Keratinocyte (primary cell): Measurements from ENCODE around the gene APELA.

Experiments used
- EZH2 ChIP-seq: IDR thresholded peaks from one replicate; pipeline ENCODE4 v1.6.1; 2012; ENCODE audit warnings: inconsistent platforms, mild to moderate bottlenecking, low read length, moderate library complexity
- TF ChIP-seq, protein P1 (sequence below), 3 experiments: IDR thresholded peaks in 1 of 3; conservative IDR thresholded peaks in 1 of 3; optimal IDR thresholded peaks in 1 of 3; 2 replicates in 2 of 3; 3 replicates in 1 of 3; pipeline versions ENCODE3 to v1.5.1; 2011; ENCODE audit warnings: low read length in 3 of 3, mild to moderate bottlenecking in 3 of 3, moderate library complexity in 2 of 3, control low read depth in 1 of 3, inconsistent platforms in 1 of 3; ENCODE audit not compliant: insufficient read depth in 2 of 3; ENCODE audit errors: extremely low read depth in 1 of 3

DNA sequence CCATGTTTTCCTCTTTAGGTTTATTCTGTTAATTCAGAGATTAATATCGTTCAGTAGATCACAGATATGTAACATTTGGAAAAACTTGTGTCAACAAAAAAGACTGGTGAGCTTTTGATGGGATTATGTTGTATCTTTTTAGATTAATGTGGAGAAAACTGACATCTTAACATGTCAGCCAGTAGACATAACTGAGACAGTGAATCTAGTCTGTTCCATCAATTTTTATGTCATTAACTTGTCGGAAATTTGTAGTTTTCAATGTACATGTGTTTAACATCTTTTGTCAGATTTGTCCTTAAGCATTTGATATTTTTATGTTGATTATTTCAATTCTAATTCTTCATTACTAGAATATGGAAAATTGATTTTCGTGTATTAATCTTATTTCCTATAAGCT, 42.0 kb downstream of the APELA start:
- TF ChIP-seq EZH2, result no peak
- TF ChIP-seq, protein P1, sequence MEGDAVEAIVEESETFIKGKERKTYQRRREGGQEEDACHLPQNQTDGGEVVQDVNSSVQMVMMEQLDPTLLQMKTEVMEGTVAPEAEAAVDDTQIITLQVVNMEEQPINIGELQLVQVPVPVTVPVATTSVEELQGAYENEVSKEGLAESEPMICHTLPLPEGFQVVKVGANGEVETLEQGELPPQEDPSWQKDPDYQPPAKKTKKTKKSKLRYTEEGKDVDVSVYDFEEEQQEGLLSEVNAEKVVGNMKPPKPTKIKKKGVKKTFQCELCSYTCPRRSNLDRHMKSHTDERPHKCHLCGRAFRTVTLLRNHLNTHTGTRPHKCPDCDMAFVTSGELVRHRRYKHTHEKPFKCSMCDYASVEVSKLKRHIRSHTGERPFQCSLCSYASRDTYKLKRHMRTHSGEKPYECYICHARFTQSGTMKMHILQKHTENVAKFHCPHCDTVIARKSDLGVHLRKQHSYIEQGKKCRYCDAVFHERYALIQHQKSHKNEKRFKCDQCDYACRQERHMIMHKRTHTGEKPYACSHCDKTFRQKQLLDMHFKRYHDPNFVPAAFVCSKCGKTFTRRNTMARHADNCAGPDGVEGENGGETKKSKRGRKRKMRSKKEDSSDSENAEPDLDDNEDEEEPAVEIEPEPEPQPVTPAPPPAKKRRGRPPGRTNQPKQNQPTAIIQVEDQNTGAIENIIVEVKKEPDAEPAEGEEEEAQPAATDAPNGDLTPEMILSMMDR (optimal IDR thresholded peaks at IDR 0.05 in 1 of 3, IDR thresholded peaks at IDR 0.05 in 1 of 3, conservative IDR thresholded peaks at IDR 0.05 in 1 of 3; ENCODE audit: extremely low read depth in 1 of 3, insufficient read depth in 2 of 3, low read length in 3 of 3), result no peak
